Suprapubic skin (tissue), 4 donors: Measurements from ENCODE around the gene WDR89. TPM values are rescaled to one million over a fixed set of nuclear protein-coding genes. Genes with fewer than 3 reads are reported as not detected.
"Not testable (repeated sequence)": the region's sequence is repeated elsewhere in the genome, so short reads cannot be mapped to it uniquely, and the experiment has no call there.

ENCODE experiments used
- DNase-seq, 2 donors: peaks; one replicate each; pipeline ENCODE4 v3.0.0-alpha.2; 2019; ENCODE audit warnings: low spot score in 2 of 2
- H3K27ac ChIP-seq: fragments of 200-600 bp; sonication (generic); one replicate; pipeline ENCODE4 v1.5.1; 2019
- H3K27me3 ChIP-seq: fragments of 200-600 bp; sonication (generic); one replicate; pipeline ENCODE4 v1.5.1; 2019
- H3K36me3 ChIP-seq: fragments of 200-600 bp; sonication (generic); one replicate; pipeline ENCODE4 v1.5.1; 2019
- H3K4me1 ChIP-seq: fragments of 200-600 bp; sonication (generic); one replicate; pipeline ENCODE4 v1.5.1; 2019
- H3K4me3 ChIP-seq: fragments of 200-600 bp; sonication (generic); one replicate; pipeline ENCODE4 v1.5.1; 2019; ENCODE audit warnings: mild to moderate bottlenecking
- H3K9me3 ChIP-seq: fragments of 200-600 bp; sonication (generic); one replicate; pipeline ENCODE4 v1.5.1; 2019
- CTCF ChIP-seq, 2 donors: fragments of 200-600 bp in 1 of 2; fragments of 450-650 bp in 1 of 2; sonication (generic) in 1 of 2; IDR thresholded peaks; one replicate each; pipeline ENCODE4 v1.5.1; 2016 to 2019; ENCODE audit warnings: antibody characterized with exemption in 2 of 2, mild to moderate bottlenecking in 1 of 2, moderate library complexity in 1 of 2
- EP300 ChIP-seq: sonication (generic); formaldehyde crosslinking; IDR thresholded peaks from one replicate; pipeline ENCODE4 v1.6.1; 2017; ENCODE audit warnings: antibody characterized with exemption
- POLR2A ChIP-seq, 2 donors: fragments of 450-650 bp; IDR thresholded peaks; one replicate each; pipeline ENCODE4 v1.6.1; 2017; ENCODE audit warnings: antibody characterized with exemption in 2 of 2, mild to moderate bottlenecking in 2 of 2, moderate library complexity in 2 of 2
- POLR2AphosphoS5 ChIP-seq, 3 donors: sonication (generic); formaldehyde crosslinking; IDR thresholded peaks; one replicate each; pipeline ENCODE4 v1.6.1; 2017; ENCODE audit warnings: antibody characterized with exemption in 3 of 3
- WGBS: methylation state at CpG from one replicate; pipeline ENCODE4 v1.1.5; 2018; 5-methylcytosine and 5-hydroxymethylcytosine counted together
- total RNA-seq, 4 donors: library from RNA; depleted of rRNA; stranded (reverse); fragments of >200 nt; gene quantifications; one replicate each; pipeline ENCODE4 v1.1.0, GENCODE V29; 2016

WDR89 gene
- total RNA-seq, 4 donors from 2014 or later, result 4.7 to 6.5 (median 6.0) TPM

GRCh38 chr14:63647696-63648410 lies 6.2 kb upstream of the WDR89 start:
- DNase-seq, result no peak
- no peaks in the 10 kb centered on the region for H3K27me3 ChIP-seq
- no peak overlapping the region for H3K4me3 ChIP-seq
- 79% methylated on average over 6 of the region's 6 CpGs for WGBS
- H3K27ac ChIP-seq, result no peak overlapping the region
- TF ChIP-seq POLR2AphosphoS5 (IDR thresholded peaks at IDR 0.05), result no peak
- TF ChIP-seq CTCF (IDR thresholded peaks at IDR 0.05), result no peak
- no peak for TF ChIP-seq POLR2A (IDR thresholded peaks at IDR 0.05)
- TF ChIP-seq EP300, result no peak
- H3K36me3 ChIP-seq, result no peaks in the 10 kb centered on the region
- peaks cover 5% of the 10 kb centered on the region for H3K4me1 ChIP-seq
- H3K9me3 ChIP-seq, result no peaks in the 10 kb centered on the region

- H3K27me3 ChIP-seq, result no peaks in the 10 kb centered on the region
- no peaks in the 10 kb centered on the region for H3K9me3 ChIP-seq
- peaks cover 19% of the 10 kb centered on the region for H3K4me1 ChIP-seq
- WGBS, result 87% methylated on average over 2 of the region's 2 CpGs
- no peaks in the 10 kb centered on the region for H3K36me3 ChIP-seq
- no peak for DNase-seq
- H3K27ac ChIP-seq, result no peak overlapping the region
- H3K4me3 ChIP-seq, result no peak overlapping the region
- TF ChIP-seq POLR2AphosphoS5 (IDR thresholded peaks at IDR 0.05) (no peak), EP300 (no peak), CTCF (IDR thresholded peaks at IDR 0.05) (no peak), POLR2A (IDR thresholded peaks at IDR 0.05) (no peak)
Measured at GRCh38 chr14:63644741-63645140, 3.1 kb upstream of the WDR89 start.

GRCh38 chr14:63642656-63643382 lies 1.1 kb upstream of the WDR89 start:
- peak overlapping the region; percentile 94 for H3K27ac ChIP-seq
- TF ChIP-seq CTCF (IDR thresholded peaks at IDR 0.05) (no peak), EP300 (no peak), POLR2AphosphoS5 (IDR thresholded peaks at IDR 0.05) (no peak), POLR2A (IDR thresholded peaks at IDR 0.05) (no peak)
- no peaks in the 10 kb centered on the region for H3K9me3 ChIP-seq
- 69% methylated on average over 8 of the region's 8 CpGs for WGBS
- no peak for DNase-seq
- no peaks in the 10 kb centered on the region for H3K36me3 ChIP-seq
- H3K4me3 ChIP-seq, result peak overlapping the region; percentile 75
- H3K27me3 ChIP-seq, result no peaks in the 10 kb centered on the region
- peaks cover 19% of the 10 kb centered on the region for H3K4me1 ChIP-seq

GRCh38 chr14:63642229-63642611 lies 549 bp upstream of the WDR89 start:
- Histone ChIP-seq H3K4me1 (peaks cover 19% of the 10 kb centered on the region), H3K4me3 (peak overlapping the region; percentile 75), H3K36me3 (no peaks in the 10 kb centered on the region), H3K27me3 (no peaks in the 10 kb centered on the region), H3K27ac (peak overlapping the region; percentile 94), H3K9me3 (peaks cover under 1% of the 10 kb centered on the region)
- TF ChIP-seq POLR2AphosphoS5 (IDR thresholded peaks at IDR 0.05), result peak in 2 of 3 donors; percentile 19 to 72
- no peak for TF ChIP-seq EP300
- peak; percentile 85 to 86 for DNase-seq
- WGBS, result 0% methylated on average over 12 of the region's 12 CpGs

GRCh38 chr14:63638493-63638892 lies 3.2 kb downstream of the WDR89 start:
- no peaks in the 10 kb centered on the region for H3K27me3 ChIP-seq
- peaks cover 19% of the 10 kb centered on the region for H3K4me1 ChIP-seq
- no peak overlapping the region for H3K27ac ChIP-seq
- no peak for TF ChIP-seq CTCF (IDR thresholded peaks at IDR 0.05)
- TF ChIP-seq POLR2A (IDR thresholded peaks at IDR 0.05), result no peak
- no peak for TF ChIP-seq POLR2AphosphoS5 (IDR thresholded peaks at IDR 0.05)
- no peak for TF ChIP-seq EP300
- no peak overlapping the region for H3K4me3 ChIP-seq
- H3K9me3 ChIP-seq, result peaks cover 10% of the 10 kb centered on the region
- DNase-seq, result no peak
- 83% methylated on average over 1 of the region's 1 CpG for WGBS
- no peaks in the 10 kb centered on the region for H3K36me3 ChIP-seq

- H3K27ac ChIP-seq, H3K4me3 ChIP-seq, H3K4me1 ChIP-seq, H3K27me3 ChIP-seq, H3K36me3 ChIP-seq, H3K9me3 ChIP-seq, DNase-seq: not testable (repeated sequence)
- 98% methylated on average over 4 of the region's 4 CpGs for WGBS
Measured at GRCh38 chr14:63636094-63636635, 5.5 kb downstream of the WDR89 start.
